Spleen (tissue), 11 donors: ENCODE measurements around the gene TBC1D2. TPM values are rescaled to one million over a fixed set of nuclear protein-coding genes. Genes with fewer than 3 reads are reported as not detected.

ENCODE experiments used
- DNase-seq: peaks from one replicate; pipeline ENCODE4 v3.0.0-alpha.2; 2020
- H3K27ac ChIP-seq, 8 donors: fragments of 200-600 bp; sonication (generic) in 7 of 8; 1 replicate in 4 of 8; 2 replicates in 4 of 8; pipeline versions ENCODE4 v1.5.0 to v1.8.0; 2016 to 2021; ENCODE audit warnings: inconsistent platforms in 4 of 8, mild to moderate bottlenecking in 4 of 8, moderate library complexity in 1 of 8
- H3K27me3 ChIP-seq, 7 donors: fragments of 200-600 bp; sonication (generic) in 6 of 7; replicated peaks in 1 of 7; 1 replicate in 4 of 7; 2 replicates in 3 of 7; pipeline versions ENCODE4 v1.5.0 to v1.8.0; 2016 to 2021; ENCODE audit warnings: inconsistent platforms in 3 of 7, mild to moderate bottlenecking in 1 of 7
- H3K36me3 ChIP-seq, 6 donors: fragments of 200-600 bp; sonication (generic) in 5 of 6; 1 replicate in 4 of 6; 2 replicates in 2 of 6; pipeline versions ENCODE4 v1.5.0 to v1.8.0; 2016 to 2021; ENCODE audit warnings: inconsistent platforms in 2 of 6
- H3K4me1 ChIP-seq, 6 donors: fragments of 200-600 bp; sonication (generic) in 5 of 6; 1 replicate in 3 of 6; 2 replicates in 3 of 6; pipeline versions ENCODE4 v1.5.0 to v1.8.0; 2016 to 2021; ENCODE audit warnings: inconsistent platforms in 3 of 6
- H3K4me3 ChIP-seq, 8 donors: fragments of 200-600 bp; sonication (generic) in 7 of 8; 1 replicate in 4 of 8; 2 replicates in 4 of 8; pipeline versions ENCODE4 v1.5.0 to v1.8.0; 2016 to 2021; ENCODE audit warnings: inconsistent platforms in 4 of 8, mild to moderate bottlenecking in 4 of 8, moderate library complexity in 2 of 8
- H3K9me3 ChIP-seq, 8 donors: fragments of 200-600 bp; sonication (generic) in 7 of 8; 1 replicate in 4 of 8; 2 replicates in 4 of 8; pipeline versions ENCODE4 v1.5.0 to v1.8.0; 2016 to 2021; ENCODE audit warnings: inconsistent platforms in 4 of 8
- CTCF ChIP-seq, 11 experiments: fragments of 200-600 bp in 7 of 11; fragments of 450-650 bp in 4 of 11; sonication (generic) in 4 of 11; IDR thresholded peaks in 8 of 11; conservative IDR thresholded peaks in 3 of 11; 1 replicate in 7 of 11; 2 replicates in 4 of 11; pipeline versions ENCODE4 v1.4.0 to v1.8.0; 2016 to 2021; ENCODE audit warnings: antibody characterized with exemption in 11 of 11, inconsistent platforms in 4 of 11, mild to moderate bottlenecking in 1 of 11
- POLR2A ChIP-seq, 3 donors: fragments of 450-650 bp; IDR thresholded peaks; one replicate each; pipeline ENCODE4 v1.5.1; 2017; ENCODE audit warnings: antibody characterized with exemption in 3 of 3, mild to moderate bottlenecking in 1 of 3
- POLR2AphosphoS5 ChIP-seq, 3 donors: sonication (generic); formaldehyde crosslinking; IDR thresholded peaks; one replicate each; pipeline ENCODE4 v1.5.1; 2017; ENCODE audit warnings: antibody characterized with exemption in 3 of 3
- WGBS, 5 donors: extraction: QIAGEN DNeasy Blood & Tissue Kit in 3 of 5; methylation state at CpG; one replicate each; pipeline versions ENCODE4 v1.1.5 to v1.1.7; 2013 to 2018; 5-methylcytosine and 5-hydroxymethylcytosine counted together
- intact Hi-C: fragments of 100-400 bp; cut with DNase I; formaldehyde crosslinking; loops from one replicate; pipeline ENCODE4 v1.15.0; 2023; ENCODE audit warnings: low total_unique reads
- polyA plus RNA-seq, 3 donors: library from polyadenylated mRNA; stranded (reverse); fragments of 200-250 nt; gene quantifications; one replicate each; pipeline ENCODE4 v1.2.1, GENCODE V29; 2013
- total RNA-seq, 7 donors: library from RNA; depleted of rRNA in 3 of 7; stranded (reverse); fragments of >200 nt in 3 of 7; fragmentation: NEBNext Ultra II Directional in 4 of 7; extraction: Animal tissue kit (Norgen Biotek cat#: 25700) in 4 of 7; gene quantifications; one replicate each; pipeline versions ENCODE4 v1.1.0 to v1.2.1, GENCODE V29; 2016 to 2021
- donor health status: healthy with polysubstance abuse.
- donor health status: DM: no; HTN: no; CAD: no; lungs with moderate emphysema.
- donor health status: DM: no; HTN: no; CAD: no.
- donor health status: Bipolar disorder and iron deficiency.
- donor health status: healthy.
- donor health status: DM: no; HTN: no; CAD: no.
- donor health status: DM: yes; HTN: yes; CAD: no.

The TBC1D2 gene
- total and polyA plus RNA-seq, 10 donors = 2.7 to 27.2 (median 12.4) TPM

GRCh38 chr9:98219794-98220370 is 35.6 kb downstream of the TBC1D2 start:
- intact Hi-C loops = no loop called here
- H3K4me1 ChIP-seq = peaks cover 0 to 10% (median 0%) of the 10 kb centered on the region in 6 donors
- 90 to 94% (median 93%) methylated on average over 11 of the region's 11 CpGs for WGBS, 5 donors
- H3K4me3 ChIP-seq = no peak overlapping the region
- no peak overlapping the region for H3K27ac ChIP-seq
- DNase-seq = peak; percentile 46
- TF ChIP-seq CTCF (IDR thresholded peaks at IDR 0.05 in 8 of 11, conservative IDR thresholded peaks at IDR 0.05 in 3 of 11) (no peak), POLR2AphosphoS5 (IDR thresholded peaks at IDR 0.05) (no peak), POLR2A (IDR thresholded peaks at IDR 0.05) (no peak)
- H3K27me3 ChIP-seq = no peaks in the 10 kb centered on the region
- H3K9me3 ChIP-seq = no peaks in the 10 kb centered on the region
- peaks cover 0 to 93% (median 30%) of the 10 kb centered on the region in 6 donors for H3K36me3 ChIP-seq

- TF ChIP-seq POLR2AphosphoS5 (IDR thresholded peaks at IDR 0.05) (no peak), POLR2A (IDR thresholded peaks at IDR 0.05) (no peak), CTCF (IDR thresholded peaks at IDR 0.05 in 8 of 11, conservative IDR thresholded peaks at IDR 0.05 in 3 of 11) (no peak)
- H3K36me3 ChIP-seq = peaks cover 0 to 93% (median 32%) of the 10 kb centered on the region in 6 donors
- peak; percentile 7 for DNase-seq
- WGBS, 5 donors = 92 to 95% (median 92%) methylated on average over 7 of the region's 7 CpGs
- H3K4me3 ChIP-seq = no peak overlapping the region
- H3K27ac ChIP-seq = no peak overlapping the region
- intact Hi-C loops = no loop called here
- H3K4me1 ChIP-seq = peaks cover 0 to 10% (median 0%) of the 10 kb centered on the region in 6 donors
- H3K9me3 ChIP-seq = no peaks in the 10 kb centered on the region
- H3K27me3 ChIP-seq = no peaks in the 10 kb centered on the region
These were observed 36.1 kb downstream of the TBC1D2 start for GRCh38 chr9:98219364-98219716.

- WGBS, 5 donors = 90 to 95% (median 91%) methylated on average over 10 to 11 of the region's 11 CpGs
- no peak overlapping the region for H3K27ac ChIP-seq
These were observed 36.7 kb downstream of the TBC1D2 start for GRCh38 chr9:98218562-98219363.

More at GRCh38 chr9:98218562-98219363, 36.7 kb downstream of the TBC1D2 start:
- Histone ChIP-seq H3K9me3 (no peaks in the 10 kb centered on the region), H3K4me1 (peaks cover 0 to 10% (median 0%) of the 10 kb centered on the region in 6 donors), H3K27me3 (no peaks in the 10 kb centered on the region), H3K4me3 (no peak overlapping the region), H3K36me3 (peaks cover 0 to 91% (median 33%) of the 10 kb centered on the region in 6 donors)
- TF ChIP-seq CTCF (IDR thresholded peaks at IDR 0.05 in 8 of 11, conservative IDR thresholded peaks at IDR 0.05 in 3 of 11) (no peak), POLR2AphosphoS5 (IDR thresholded peaks at IDR 0.05) (no peak), POLR2A (IDR thresholded peaks at IDR 0.05) (no peak)
- intact Hi-C loops = no loop called here
- DNase-seq = peak; percentile 38
